ENCODE results near the gene ABCC1. TPM values are rescaled to one million over a fixed set of nuclear protein-coding genes. Genes with fewer than 3 reads are reported as not detected.

The ABCC1 gene
- total RNA-seq, 1 donor from 2014 or later = 61.1 TPM

DNA sequence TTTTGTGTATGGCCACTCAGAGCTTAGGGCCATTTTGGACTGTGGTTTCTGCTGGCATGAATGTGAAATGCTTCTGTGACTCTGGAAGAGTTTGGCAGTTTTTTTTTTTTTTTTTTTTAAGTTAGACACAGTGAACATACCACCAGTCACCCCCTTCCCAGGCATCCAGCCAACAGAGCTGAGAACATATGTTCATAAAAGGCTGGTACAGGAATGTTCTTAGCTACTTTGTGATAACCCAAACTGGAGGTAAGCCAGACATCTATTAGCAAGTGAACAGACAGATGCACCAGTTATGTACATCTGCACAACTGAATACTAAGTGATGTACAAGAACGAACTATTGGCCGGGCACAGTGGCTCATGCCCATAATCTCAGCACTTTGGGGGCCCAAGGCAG is 92.7 kb downstream of the ABCC1 start:
- intact Hi-C loops (cut with micrococcal nuclease) = no loop called here

DNA sequence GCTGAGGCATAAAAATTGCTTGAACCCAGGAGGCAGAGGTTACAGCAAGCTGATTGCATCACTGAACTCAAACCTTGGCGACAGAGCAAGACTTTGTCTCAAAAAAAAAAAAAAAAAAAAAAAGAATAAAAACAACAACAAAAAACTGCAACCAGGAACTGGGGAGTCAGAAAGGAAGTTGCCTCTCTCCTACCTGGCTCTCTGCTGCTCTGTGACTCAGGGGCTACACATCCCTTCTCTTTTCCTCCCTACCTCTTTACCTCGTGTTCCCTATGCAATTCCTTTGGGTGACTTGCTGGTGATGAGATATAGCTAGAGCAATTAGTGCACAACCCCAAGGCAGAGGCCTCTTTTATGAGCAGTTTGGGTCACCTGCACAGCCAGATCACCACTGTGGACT is 95.9 kb downstream of the ABCC1 start:
- intact Hi-C loops (cut with micrococcal nuclease) = no loop called here

DNA sequence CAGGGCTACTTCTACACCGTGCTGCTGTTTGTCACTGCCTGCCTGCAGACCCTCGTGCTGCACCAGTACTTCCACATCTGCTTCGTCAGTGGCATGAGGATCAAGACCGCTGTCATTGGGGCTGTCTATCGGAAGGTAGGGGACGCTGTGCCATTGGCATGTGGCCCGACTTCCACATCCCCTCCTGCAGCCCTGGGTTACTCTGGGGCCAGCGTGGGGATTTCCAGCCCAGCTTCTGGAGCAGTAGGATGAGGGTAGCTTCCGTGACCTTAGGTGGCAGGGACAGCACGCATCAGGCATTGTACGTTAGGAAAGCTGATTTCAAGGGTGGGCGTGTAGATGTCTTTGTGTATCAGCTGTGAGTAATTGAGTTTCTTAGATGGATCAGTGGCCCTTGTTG is 96.5 kb downstream of the ABCC1 start:
- intact Hi-C loops (cut with micrococcal nuclease) = no loop called here

DNA sequence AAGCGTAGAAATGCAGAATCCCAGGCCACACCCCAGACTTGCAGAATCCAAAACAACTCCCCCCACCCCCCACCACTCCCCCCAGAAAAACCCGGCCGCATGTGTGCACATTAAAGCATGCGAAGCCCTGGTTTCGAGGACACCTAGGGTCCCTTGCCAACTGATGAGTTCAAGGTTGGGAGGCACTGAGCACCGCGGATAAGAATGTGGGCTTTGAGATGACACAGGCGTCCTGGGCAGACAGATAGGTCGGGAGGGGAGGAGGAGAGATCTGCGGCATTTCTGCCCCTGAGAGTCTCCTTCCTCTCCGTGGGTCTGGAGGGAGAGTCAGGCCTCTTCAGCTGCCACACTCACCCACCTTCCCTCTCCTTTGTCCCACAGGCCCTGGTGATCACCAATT is 98.3 kb downstream of the ABCC1 start:
- intact Hi-C loops (cut with micrococcal nuclease) = no loop called here

DNA sequence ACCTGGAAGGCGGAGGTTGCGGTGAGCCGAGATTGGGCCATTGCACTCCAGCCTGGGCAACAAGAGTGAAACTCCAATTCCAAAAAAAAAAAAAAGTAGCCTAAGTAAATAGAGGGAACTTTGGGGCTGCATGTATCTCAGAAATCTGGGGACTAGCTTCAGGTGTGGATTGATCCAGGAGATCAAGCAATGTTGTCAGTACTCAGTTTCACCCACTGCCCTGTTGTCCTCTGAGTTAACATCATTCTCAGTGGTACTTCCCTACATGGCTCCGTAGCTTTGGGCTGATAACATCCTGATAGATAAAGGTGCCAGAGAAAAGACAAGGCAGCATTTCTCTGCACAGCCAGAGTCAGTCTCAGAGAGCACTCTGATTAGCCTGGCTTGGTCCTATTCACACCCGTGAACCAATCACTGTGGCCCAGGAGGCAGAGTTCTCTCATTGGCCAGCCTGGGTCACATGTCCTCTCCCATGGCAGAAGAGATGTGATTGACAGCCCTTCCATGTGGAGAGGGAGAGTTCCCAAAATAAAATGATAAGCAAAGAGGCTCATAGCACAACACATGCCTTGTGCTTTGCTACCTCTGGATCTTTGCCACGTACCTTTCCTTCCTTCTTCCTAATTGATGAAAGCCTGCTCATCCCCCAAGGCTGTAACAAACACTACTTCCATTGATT is 99.6 kb downstream of the ABCC1 start:
- intact Hi-C loops (cut with micrococcal nuclease) = no loop called here

DNA sequence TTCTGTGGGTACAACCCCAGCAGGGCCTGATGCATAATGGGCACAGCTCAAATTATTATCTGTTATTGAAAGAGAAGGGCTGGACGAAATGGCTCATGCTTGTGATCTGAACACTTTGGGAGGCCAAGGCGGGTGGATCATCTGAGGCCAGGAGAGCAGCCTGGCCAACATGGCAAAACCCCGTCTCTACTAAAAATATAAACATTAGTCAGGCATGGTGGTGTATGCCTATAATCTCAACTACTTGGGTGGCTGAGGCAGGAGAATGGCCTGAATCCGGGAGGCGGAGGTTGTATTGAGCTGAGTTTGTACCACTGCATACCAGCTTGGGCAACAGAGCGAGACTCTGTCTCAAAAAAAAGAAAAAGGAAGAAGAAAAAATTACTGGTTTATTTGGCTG is 100.7 kb downstream of the ABCC1 start:
- intact Hi-C loops (cut with micrococcal nuclease) = no loop called here

DNA sequence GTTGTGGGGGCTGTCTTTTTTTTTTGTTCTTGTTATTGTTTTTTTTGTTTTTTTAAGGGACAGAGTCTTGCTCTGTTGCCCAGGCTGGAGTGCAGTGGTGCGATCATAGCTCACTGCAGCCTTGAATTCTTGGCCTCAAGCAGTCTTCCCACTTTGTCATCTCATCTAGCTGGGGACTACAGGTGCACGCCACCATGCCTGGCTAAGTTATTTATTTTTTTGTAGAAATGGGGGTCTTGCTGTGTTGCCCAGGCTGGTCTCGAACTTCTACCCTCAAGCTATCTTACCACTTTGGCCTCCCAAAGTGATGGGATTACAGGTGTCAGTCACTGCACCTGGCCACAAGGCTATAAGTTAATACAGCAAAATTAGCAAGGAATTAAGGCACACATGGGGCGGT is 101.7 kb downstream of the ABCC1 start:
- intact Hi-C loops (cut with micrococcal nuclease) = no loop called here

DNA sequence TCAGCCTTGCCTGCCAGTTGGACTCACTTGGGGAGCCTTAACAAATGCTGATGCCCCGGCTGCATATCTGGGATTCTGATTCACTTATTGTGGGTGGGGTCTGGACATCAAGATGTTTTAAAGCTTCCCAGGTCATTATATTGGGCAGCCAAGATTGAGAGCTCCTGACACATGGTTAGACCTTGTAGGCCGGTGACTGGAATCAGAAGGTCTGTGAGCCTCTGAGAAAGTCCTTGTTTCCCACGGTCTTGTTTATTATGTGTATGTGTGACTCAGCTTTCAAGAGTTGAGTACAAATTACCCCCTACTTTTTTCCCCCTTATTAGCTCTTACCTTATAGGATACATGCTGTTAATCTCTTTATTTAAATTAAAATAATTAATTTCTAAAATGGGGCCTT is 103.5 kb downstream of the ABCC1 start:
- intact Hi-C loops (cut with micrococcal nuclease) = no loop called here

DNA sequence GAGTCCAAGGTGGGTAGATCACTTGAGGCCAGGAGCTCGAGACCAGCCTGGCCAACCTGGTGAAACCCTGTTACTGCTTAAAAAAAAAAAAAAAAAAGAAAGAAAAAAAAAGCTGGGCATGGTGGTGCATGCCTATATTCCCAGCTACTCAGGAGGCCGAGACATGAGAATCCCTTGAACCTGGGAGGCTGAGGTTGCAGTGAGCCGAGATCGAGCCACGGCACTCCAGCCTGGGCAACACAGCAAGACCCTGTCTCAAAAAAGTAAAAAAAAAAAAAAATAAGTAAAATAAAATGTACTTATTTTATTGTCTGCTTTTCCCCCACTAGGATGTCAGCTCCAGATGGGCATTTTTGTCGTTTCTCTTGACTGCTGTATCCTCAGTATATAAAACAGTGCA is 107.7 kb downstream of the ABCC1 start:
- intact Hi-C loops (cut with micrococcal nuclease) = no loop called here

DNA sequence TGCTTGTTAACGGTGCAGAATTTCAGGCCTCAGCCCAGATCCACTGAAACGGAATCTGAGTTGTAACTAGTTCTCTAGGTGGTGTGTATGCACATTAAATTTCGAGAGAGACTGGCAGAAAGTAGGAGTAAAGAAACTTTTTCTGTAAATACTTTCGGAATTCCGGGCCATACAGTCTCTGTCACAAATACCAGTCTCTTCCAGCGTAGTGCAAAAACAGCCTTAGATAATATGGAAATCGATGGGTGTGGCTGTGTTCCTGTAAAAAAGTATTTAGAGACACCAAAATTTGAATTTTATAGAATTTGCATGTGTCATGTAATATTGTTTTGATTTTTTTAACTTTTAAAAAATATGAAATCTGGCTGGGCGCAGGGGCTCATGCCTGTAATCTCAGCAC is 109.7 kb downstream of the ABCC1 start:
- intact Hi-C loops (cut with micrococcal nuclease) = no loop called here

DNA sequence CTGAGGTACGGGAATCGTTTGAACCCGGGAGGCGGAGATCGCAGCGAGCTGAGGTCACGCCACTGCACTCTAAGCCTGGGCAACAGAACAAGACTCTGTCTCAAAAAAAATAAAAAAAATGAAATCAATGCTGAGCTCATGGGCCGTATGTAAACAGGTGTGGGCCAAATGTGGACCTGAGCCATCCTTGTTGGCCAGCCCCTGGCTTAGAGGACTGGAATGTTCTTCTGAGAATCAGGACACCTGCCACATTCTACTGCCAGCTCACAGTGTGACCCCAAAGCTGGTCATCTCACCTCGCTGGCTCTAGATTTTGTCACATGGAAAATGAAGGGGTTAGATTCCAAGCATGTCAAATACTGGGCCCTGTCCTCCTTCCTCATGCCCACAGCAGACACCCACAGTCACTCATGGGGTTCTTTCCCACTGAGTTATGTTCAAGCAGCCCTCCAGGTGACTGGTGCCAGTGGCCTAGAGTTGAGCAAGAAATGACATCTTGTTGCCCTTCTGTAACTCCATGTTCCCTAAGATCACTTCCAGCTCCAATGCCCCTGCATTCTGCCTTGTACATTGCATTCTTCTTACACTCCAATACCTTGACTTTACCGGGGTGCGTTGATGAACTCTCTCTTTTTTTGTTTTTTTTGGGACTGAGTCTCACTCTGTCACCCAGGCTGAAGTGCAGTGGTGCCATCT is 110.6 kb downstream of the ABCC1 start:
- intact Hi-C loops (cut with micrococcal nuclease) = no loop called here

DNA sequence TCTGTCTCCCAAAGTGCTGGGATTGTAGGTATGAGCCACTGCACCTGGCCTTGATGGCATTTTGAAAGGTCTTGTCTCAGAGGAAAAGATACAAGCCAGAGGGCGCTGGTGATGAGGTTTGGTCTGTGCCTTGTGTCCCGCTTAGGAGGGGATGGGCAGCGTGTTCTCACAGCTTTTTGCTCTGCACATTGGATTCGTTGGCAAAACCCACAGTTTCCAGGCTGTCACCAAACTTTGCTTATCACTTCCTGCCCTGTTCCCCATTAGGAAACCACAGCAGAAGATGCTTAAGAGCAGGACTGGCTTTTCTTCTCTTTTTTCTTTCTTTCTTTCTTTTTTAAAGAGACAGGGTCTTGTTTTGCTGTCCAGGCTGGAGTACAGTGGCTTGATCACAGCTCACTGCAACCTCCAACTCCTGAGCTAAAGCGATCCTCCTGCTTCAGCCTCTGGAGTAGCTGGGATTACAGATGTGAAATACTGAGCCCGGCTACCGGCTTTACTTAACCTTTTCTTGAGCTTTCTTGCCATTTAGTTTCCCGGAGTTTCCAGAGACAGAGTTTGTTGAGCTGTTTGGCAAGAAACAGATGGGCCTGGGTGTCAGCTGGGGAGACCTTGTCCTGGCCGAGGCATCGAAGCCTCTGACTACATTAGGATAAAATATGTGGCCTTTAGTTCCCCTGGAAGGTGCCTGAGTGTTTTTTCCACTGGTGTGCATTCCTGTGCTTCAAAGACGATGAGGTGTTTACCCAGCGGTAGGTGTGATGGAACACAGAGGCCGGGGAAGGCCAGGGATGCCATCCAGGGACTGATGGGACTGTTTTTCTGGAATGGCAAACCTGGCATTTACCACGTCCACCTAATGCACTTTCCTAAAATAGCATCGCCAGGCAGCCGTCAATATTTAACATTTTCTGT is 112.9 kb downstream of the ABCC1 start:
- intact Hi-C loops (cut with micrococcal nuclease) = no loop called here

DNA sequence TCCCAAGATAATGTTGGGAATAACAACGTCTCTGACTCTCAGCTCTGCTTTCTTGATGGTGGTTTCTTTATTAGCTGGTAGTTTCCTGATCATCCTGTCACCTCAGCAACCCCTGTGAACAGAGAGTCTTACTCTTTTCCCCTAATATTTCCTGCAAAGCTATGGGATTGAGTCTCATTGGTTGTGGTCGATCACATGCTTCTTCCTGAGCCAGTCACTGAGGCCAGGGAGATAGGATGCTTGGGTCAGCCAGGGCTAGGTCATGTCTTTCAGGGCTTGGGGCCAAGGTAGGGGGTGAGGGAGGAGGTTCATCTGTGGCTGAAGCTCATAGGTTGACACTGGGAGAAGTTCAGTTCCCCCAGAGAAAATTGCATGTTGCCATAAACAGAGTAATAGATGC is 114.3 kb downstream of the ABCC1 start:
- intact Hi-C loops (cut with micrococcal nuclease) = no loop called here

DNA sequence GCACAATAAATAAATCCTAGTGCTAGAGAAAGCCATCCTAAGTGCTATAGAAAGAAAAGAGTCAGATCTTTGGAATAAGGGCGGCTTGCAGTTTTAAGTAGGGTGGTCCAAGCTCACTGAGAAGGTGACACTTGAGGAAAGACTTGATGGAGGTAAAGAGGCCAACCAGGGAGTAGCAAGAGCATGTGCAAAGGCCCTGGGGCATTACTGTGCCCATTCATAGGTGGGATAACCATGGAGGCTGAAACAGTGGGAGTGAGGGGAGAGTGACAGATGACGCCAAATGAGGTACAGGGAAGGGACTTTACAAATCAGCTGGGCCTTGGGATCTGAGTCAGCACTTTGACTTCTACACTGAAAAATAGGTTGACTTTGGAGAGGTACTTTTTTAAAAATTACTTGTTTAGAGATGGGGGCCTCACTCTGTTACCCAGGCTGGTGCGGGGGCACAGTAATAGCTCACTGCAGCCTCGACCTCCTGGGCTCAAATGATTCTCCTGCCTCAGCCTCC is 115.5 kb downstream of the ABCC1 start:
- intact Hi-C loops (cut with micrococcal nuclease) = no loop called here

DNA sequence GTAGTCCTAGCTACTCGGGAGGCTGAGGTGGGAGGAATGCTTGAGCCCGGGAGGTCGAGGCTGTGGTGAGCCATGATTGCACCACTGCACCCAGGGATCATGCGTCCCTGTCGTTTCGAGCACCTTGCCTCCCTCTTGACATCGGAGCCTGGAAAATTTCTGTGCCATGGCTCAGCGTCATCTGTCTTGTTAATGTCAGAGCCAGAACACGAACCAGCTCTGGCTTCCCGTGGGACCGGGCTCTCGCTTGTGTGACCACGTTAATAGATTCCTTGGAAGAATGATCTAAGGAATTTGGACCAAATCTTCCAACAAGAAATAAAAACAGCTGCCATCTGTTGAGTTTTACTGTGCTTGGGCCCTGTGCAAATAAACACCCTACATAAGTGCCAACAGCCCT is 117.7 kb downstream of the ABCC1 start:
- intact Hi-C loops (cut with micrococcal nuclease) = no loop called here

DNA sequence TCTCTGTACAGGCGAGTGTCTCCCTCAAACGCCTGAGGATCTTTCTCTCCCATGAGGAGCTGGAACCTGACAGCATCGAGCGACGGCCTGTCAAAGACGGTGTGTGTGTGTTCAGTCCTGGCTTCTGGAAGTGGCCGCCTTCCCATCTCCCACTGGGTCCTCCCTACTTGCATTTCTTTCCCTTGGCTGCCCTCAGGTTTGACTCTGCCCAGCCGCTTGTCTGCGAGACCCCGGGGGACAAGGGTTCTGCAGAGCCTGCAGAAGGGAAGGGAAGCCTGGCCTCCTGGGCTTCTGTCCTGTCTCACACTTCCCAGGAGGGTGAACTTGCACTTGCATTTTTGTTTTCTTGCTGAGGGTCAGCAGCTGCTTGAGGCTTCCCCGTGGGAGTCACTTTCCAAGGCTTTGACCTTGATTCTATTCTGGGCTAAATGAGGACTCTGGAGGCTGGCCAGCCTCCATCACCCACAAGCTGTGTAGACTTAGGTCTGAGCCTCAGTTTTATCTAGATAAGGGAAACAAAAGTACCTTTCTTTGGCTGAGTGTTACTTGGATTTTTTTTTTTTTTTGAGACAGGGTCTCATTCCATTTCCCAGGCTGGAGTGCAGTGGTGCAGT is 122.3 kb downstream of the ABCC1 start:
- intact Hi-C loops (cut with micrococcal nuclease) = no loop called here

DNA sequence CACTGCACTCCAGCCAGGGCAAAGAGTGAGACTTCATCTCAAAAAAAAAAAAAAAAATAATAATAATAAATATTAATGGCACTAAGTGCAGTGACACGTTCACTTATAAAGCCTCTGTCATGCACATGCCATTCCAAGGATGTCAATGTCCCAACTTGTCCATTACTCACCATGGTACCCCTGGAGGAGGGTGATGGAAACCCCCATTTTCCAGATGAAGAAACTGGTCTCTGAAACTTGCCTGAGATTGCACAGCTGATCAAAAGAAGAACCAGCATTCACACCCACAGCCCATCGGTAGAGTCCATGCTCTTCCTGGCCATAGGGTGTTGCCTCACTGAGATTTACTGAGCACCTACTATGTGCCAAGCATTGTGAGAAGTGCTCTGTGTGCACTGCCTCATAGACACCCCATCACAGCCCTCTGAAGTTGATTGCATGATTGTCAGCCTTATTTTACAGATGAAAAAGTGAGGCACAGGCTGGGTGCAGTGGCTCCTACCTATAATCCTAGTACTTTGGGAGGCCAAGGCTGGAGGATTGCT is 123.7 kb downstream of the ABCC1 start:
- intact Hi-C loops (cut with micrococcal nuclease) = no loop called here

DNA sequence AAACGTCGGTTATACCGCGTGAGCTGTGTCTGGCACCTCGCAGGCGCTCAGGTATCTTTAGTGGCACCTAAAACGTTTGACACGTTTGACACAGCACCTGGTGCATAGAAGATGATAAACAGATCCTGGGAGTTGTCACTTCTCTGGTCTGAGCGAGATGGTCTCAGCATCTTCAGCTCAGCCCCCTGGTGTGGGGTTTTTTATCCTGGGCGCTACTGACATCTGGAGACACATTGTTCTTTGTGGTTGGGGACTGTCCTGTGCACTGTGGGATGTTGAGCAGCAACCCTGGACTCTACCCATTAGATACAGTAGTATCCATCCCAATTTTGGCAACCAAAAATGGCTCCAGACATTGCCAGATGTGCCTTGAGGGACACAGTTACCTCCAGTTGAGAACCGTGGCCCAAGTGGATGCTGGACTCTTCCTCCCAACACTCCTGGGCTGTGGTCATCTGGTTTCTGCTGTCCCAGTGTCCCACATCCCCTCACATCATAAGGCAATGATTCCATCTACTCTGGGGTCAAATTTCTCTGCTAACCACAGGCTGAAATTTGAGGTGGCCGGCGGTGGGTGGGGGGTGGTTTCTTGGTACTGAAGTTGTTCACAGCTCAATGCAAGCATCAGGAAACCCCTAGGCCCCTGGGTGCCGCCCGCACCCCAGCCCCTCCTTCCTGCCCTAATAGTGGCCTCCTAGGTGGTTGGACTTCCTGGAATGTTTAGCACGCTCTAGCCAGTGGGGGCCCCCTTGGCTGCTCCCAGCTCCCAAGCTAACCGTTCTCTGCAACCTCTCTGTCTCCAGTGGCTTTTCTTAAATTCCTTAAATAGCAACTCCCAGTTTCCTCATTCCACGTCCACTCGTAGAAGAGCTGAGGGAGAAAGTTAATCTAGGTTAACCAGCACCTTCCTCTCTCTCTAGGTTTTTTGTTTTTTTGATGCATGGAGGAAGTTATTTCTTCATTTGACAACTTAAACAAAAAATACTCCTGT is 124.8 kb downstream of the ABCC1 start:
- intact Hi-C loops (cut with micrococcal nuclease) = no loop called here

DNA sequence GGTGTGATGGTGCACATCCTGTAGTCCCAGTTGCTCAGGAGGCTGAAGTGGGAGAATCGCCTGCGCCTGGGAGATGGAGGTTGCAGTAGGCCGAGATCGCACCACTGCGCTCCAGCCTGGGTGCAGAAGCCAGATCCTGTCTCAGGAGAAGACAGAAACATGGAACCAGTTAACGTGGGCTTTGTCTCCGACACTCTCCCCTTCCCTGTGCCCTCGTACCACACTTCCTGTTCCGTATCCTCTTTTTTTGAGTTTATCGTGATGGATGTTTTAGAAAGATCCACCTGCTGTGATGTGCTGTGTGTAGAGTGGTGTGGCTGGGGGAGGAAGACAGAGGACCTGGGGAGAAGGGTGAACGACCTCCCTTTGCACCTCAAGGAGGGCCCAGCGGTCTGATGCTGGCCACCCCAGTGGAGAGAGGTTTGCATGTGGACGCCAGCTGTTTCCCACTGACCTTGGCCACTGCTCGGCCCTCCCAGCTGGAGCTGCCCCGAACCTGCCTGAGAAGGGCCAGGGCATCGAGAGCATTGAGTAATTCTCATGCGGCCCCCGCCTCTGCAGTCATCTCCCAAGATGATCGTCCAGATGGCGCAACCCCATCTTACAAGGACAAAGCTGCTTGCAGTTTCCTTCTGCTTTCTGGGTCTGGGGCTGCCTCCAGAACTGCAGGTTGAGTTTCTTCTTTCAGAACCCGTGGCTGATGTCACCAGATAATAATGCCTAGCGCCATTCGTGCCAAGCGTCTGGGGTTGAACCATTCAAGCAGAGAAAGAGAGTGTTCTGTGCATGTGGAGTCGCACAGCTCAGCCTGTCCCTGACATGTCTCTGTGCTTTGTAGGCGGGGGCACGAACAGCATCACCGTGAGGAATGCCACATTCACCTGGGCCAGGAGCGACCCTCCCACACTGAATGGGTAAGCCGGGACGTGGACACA is 126.3 kb downstream of the ABCC1 start:
- intact Hi-C loops (cut with micrococcal nuclease) = no loop called here
